ENCODE results near the gene C10orf105.

Gene C10orf105

DNA sequence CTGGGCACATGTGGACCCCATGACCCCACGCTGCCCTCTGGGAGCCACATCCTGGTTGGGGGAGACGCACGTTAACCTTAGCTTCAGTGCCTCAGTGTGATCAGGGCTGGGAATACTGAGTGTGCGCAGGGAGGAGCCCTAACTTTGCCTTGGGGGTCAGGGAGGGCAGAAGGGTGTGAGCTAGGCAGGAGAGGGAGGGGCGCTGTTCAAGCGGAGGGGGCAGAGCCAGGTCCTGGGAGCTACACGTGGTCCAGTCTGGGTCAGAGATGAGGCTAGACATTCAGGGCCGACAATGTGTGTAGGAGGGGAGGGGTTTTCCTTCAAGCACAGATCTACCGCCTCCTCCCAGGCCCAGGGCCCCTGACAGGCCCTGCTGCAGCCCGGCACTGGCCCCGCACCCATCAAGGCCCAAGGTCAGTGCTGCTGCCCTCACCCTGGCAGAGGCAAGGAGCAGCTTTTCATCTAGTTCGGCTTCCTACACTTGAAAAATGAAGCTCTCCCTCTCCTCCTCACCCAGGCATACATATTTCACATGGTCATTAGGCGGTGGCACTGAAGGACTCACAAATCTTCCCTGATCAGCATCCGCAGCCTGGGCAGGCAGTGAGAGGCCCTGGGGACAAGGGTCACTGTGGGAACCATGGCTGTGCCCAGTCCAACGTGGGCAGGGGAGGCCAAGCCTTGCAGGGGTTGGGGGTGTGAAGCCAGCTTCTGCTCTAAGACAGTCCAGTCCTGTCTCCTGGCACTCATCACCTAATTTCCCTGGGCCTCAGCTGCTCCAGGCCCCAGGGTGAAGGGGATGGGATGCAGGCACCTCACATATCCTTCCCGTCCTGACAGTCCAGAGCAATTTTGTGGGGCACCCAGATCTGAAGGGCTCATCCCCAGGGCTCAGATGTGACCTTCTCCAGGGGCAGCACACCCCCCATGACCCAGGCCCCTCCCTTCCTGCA, 47.3 kb downstream of the C10orf105 start:
- DNase-seq, result no peak

- DNase-seq, result no peak
Measured at GRCh38 chr10:71667387-71667752, 52.2 kb downstream of the C10orf105 start.

DNA sequence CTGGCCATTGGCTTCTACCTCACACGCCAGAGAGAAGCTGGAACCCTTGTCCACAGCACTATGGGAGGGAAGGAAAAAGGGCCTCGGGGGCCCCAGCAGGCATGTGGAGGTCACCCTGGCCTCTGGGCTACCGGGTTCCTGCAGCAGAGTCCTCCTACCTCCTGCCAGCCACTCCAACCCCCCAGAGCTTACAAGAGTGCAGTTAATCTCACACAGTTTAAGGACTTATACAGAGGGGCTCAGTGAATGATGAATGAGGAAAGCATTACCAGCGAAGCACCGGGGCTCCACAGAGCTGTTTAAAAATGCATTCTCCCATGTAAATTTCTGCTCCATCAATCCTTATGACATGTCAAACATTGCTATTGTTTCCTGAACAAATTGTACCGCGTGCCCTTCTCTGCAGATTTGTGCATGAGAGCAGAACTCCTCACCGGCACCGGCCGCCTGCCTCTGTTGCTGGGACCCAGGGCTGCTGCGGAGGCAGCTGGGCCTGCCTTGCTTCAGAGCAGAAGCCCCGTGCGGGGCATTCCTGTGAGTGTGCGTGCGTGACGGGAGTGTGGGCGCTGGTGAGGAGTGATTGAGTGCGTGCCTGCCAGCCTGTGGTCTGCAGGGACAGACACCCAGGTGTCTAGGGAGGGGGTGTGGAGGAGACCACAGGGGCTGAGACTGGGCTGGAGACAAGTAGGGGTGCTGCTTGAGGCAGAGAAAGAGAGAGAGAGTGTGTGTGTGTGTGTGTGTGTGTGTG, 52.8 kb downstream of the C10orf105 start:
- DNase-seq, result no peak

DNA sequence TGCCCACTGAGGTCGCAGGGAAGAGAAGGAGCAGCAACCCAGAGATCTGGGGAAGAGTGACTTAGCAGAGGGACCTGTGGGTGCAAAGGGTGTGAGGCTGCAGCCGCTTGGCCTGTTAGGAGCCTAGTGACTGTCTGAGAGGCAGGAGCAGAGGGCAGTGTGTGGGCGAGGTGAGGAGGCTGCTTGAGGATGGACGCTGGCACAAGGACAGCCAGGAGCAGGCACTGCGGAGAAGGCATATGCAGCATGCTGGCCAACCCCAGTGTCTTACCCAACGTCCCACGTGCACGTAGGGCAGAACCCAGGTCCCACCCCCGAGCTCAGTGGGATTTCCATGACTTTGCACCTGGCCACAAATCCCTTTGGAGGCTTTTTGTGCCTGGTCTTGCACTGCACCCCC, 54.1 kb downstream of the C10orf105 start:
- DNase-seq, result no peak

GRCh38 chr10:71664585-71664984, 55.0 kb downstream of the C10orf105 start:
- DNase-seq, result no peak

- no peak for DNase-seq
Measured at GRCh38 chr10:71663311-71663710, 56.3 kb downstream of the C10orf105 start.

- no peak for DNase-seq
Measured at GRCh38 chr10:71661779-71662336, 57.7 kb downstream of the C10orf105 start.
